LHCN-M2 (cell line): ENCODE measurements around the gene CDS2. TPM values are rescaled to one million over a fixed set of nuclear protein-coding genes. Genes with fewer than 3 reads are reported as not detected.

Experiments used
- DNase-seq: peaks from one replicate; pipeline ENCODE4 v3.0.0-alpha.2; 2012; ENCODE audit warnings: low read depth
- total RNA-seq: library from RNA; depleted of rRNA; stranded (reverse); fragments of >200 nt; gene quantifications from 2 replicates; pipeline ENCODE4 v1.2.3, GENCODE V29; 2014; rRNA removed

The CDS2 gene
- total RNA-seq, 1 experiment from 2014 or later: 19.7 TPM

DNA sequence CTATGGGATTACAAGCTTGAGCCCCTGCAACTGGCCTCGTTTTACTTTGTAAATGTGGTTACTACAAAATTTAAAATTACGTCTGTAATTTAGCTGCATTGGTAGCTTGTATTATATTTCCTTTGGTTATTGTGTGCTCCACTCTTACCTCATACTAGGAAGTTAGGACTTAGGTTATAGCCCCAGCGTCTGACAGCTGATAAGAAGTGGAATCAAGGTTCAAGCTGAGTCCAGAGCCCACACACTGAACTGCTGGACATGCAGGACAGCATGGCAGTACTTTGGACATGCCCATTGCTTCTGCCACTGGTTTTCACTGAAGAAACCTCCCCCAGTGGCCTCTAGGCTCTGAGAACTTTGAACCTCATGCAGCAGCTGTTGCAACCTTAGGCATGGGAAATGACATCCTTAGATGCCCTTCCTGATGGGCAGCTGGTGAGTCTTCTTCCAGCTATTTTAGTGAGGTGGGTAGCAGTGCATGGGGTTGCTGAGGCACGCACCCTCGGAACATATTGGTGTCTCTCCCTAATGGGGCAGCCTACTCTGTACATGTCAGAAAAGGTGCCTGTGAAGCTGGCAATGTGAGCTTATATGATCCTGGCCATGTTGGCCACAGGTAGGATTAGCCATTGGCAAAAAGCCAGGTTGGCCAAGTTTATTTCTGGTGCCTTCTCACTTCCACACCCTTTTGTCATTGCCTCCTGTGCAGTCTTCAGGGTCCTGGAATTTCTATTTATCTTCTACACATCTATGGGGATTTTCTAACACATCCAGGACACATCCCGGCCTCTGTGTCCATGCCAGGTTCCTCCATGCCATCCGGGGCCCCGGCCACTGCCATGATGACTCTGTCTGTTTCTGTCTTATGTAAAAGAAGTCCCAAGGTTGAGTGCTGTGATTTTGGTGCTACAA is 85.3 kb downstream of the CDS2 start:
- no peak for DNase-seq

DNA sequence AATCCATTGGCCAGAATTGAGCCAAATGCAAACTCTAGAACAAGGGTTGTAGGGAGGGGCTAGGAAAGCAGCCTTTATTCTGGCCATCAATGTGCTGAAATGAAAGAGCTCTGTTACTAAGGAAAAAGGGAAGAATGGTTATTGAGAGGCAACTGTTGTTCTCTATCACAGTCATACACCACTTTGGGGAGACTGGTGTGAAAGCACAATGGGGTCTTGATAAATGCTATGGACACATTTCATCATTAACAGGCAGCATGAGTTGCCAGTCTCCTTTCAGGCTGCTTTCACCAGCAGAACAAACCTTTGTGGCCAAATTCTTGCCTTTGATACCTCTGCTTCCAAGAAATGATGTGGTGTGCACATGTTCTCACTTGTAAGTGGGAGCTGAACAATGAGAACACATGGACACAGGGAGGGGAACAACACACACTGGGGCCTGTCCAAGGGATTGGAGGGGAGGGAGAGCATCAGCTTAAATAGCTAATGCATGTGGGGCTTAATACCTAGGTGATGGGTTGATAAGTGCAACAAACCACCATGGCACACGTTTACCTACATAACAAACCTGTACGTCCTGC is 86.2 kb downstream of the CDS2 start:
- no peak for DNase-seq

DNA sequence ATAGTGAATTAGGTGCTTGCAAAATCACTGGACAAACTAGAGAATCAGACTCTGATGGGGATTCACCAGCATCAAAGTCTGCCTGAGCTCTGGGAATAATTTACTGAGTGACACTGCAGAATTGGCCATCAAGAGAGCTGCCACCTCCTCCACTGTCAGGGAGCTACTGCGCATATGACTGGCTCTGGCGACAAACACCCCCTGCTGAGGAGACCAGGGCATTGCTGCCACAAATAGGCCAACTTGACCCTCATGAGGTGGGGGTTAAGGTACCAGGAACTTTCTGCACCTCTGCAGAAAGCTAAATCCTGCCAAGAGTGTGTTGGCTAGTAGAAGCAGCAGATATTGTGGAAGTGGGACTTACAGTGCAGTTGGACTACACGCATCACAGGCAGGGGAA is 88.0 kb downstream of the CDS2 start:
- DNase-seq: no peak

DNA sequence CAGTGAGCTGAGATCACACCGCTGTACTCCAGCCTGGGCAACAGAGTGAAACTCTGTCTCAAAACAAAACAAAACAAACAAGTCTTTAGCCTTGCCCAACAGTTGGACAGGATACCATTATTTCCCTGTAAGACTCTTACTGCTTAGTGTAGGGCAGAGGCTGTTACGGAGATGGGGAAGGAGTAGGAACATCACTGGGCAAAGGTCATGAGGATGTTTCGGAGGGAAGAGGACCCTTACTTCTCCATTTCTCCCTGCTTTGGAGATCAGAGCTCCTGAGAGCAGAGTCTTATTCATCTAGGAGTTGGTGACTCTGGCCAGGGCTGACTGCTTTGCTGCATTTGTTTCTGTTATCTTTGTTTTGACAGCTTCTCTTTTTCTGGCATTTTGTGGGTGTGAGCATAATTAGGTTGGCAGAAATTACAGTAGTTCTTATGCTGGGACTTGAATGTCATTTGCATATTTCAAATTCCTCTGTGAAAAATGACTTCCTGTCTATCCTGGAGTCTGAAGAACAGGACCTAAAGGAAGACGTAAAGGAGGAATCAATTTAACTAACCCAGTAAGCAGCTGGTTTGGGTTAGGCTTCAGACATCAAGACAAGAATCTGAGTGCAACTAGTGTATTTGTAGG is 89.0 kb downstream of the CDS2 start:
- DNase-seq: no peak

DNA sequence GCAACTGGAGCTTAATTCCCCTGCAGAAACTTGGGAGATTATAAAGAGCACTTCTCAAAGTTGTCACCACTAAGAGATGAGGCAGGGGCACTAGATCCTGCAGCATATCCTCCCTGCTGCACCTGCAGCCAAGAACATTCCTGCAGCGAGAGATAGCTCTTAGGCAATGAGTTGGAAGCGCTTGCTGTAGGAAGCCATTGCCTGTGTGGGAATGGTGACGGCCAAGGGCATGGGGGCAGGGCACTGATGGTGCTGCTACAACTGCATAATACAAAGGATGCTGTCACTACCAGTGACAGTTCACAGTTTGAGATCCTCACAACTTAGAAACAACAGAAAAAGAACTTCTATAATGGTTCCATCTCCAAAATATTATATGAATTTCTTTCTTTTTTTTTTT is 89.9 kb downstream of the CDS2 start:
- no peak for DNase-seq

DNA sequence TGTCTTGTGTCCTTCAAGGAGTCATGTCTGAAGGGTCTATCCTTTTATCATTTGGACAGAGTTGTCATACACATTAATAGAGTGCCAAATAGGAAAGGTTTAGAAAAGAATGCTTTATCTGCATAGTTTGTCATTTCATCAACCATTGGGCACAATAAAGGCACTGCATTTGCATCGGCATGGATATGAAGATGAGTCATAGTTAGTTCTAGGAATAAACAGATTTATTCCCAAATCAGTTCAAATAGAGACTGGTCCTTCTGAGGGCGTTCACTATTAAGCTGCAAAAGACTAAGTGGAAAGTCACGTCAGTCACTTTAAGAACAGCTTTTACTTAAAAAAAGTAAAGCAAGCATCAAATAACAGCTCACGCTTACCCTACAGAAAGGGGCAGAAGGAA is 90.8 kb downstream of the CDS2 start:
- DNase-seq: no peak

DNA sequence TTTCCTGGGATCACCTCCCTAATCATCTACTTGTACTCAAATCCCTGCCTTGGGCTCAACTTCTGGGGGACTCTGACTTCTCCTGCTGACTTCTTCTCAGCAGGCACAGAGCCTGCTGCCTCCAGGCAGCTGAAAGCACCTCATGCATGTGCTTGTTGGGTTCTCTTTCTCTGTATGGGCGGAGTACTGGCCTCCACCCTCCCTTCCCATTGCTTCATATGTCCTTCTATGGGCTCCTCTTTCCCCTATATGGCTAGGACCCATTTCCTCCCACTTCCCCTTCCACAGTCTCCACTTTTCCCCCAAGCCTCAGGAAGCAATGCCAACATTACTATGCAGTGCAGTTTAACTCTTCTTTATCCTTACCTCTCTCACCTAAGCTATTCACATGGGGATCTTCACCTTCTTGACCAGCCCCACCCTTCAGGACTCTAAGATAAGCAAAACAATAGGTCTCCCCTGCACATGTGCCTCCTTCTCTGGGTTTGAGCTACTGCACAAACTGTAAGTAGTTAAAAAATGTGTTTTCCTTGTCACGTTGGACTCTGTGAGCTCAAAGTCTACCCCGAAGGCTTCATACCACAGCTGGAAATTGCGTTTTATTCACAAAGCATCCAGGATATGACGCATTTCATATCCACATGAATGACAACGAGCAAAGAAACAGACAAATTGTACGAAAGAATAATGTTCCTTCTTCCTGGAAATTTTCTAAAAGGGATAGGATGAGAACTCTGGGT is 93.7 kb downstream of the CDS2 start:
- no peak for DNase-seq

DNA sequence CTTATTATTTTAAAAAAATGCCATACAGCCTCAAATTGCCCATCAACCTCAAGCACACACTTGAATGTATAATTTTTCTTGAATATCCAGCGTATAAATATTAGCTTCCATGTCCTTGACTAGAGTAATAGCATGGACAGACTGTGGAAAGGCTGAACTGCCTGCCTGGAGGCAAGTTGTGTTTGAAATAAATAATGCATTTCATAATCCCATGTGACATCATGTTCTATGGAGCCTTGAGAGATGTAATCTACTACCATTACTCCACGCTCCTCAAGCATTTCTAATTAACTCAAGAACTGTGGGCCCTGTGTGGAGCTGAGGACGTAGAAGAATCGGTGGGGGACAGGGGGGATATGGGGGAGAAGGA is 94.2 kb downstream of the CDS2 start:
- no peak for DNase-seq

DNA sequence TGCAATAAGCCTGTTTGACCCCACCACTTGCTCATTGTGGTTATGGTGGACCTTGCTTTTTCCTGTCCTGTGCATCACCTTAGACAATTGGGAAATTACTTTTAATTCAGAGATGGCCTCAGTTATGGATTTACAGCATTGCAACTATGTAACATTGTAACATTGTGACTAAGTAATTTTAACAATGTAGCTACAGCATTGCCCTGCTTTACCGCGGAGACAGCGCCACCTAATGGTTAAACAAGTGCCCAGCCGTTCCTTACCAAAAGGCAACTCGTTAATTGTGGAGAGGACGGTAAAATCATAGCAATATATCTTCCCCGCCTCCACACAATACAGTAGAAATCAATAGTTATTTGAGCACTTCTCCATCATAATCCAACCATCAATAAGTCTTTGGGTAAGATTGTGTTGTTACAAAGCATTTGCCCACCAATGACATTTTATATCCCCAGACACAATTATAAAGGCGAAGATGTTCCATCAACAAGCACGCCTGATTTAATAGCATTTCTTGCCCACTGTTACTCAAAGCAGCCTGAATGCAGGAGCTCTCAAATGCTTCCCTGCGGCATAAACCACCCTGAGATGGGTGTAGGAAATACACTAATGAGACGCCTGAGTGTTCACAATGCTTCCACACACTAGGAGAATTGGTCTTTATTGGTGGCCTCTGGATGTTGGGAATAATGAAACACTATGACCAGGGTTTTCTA is 96.3 kb downstream of the CDS2 start:
- peak; percentile 52 for DNase-seq

DNA sequence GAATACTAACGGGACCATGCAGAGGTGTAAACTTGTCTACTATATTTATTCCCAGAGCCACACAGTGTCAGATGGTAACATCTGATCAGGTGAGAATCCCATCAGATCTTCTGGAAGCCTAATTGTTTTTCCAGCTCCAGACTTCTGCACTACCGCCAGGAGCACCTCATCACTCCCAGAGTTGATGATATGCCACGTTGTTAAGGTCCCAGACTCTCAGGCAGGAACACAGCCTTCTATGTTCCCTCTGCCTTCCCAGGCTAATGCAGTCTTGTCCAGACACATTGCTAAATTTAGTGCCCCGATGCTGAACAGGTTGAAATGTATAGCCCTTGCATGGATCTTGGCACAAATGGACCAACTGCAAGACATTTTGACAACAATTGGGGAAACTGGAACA is 103.7 kb downstream of the CDS2 start:
- DNase-seq: no peak

DNA sequence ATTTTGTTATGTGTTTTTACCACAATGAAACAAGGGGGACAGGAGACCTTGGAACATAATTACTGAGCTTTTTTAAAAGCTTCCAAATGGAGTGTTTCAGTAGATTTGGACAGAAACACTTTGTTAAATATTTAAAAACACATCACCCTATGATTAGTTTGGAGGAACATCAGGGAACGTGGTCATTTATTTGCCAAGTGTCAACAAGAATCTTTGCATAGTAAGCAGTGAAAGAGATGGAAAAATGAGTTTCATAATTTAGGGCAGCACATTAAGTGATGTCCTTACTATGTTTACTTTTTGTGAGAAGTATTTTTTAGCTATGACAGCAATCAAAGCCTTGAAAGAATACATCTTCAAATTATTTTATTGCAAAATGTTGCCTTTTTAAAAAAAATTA is 107.3 kb downstream of the CDS2 start:
- no peak for DNase-seq

DNA sequence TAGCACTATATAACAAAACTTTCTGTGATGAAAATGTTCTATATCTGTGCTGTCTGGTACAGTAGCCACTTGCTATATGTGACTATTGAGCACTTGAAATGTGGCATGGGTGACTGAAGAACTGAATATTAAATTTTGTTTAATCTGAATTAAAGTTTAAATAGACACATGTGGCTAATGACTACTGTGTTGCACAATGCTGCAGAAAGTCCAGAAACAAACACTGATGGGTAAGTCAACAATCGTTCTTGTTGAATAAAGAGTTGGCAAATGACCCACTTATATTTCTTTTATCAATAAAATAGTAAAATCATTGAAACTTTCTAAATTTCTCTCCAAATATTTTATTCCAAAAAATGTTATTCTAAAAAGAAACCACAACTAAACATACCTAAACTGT is 108.2 kb downstream of the CDS2 start:
- no peak for DNase-seq

Other genes starting within 250 kb of the CDS2 start
- gene SLC23A2, start 125.5 kb upstream of the CDS2 start, total RNA-seq: 12.4 and 14.6 TPM in 2 replicates
- gene TMEM230, start 13.9 kb upstream of the CDS2 start, total RNA-seq: 111 and 137 TPM in 2 replicates
- gene PCNA, start 7.0 kb upstream of the CDS2 start, total RNA-seq: 395 and 397 TPM in 2 replicates
- not detected in 2 replicates for gene PROKR2, start 189.9 kb downstream of the CDS2 start, total RNA-seq